ENCODE data around the gene SKP1.
"Not testable (repeated sequence)": the region's sequence is repeated elsewhere in the genome, so short reads cannot be mapped to it uniquely, and the experiment has no call there.

Gene SKP1

GRCh38 chr5:134176511-134177368 lies at the start of gene SKP1:
Gene SKP1 (minus strand): TSS chr5:134176950. CDS start chr5:134174022, 2,928 bp downstream.
- peak; percentile 76 to 88 (median 80) for DNase-seq

- DNase-seq: peak; percentile 92 to 98 (median 97)
Measured at GRCh38 chr5:134225780-134226440, 49.2 kb upstream of the SKP1 start, which contains the start of gene PPP2CA. Gene PPP2CA (minus strand): TSS chr5:134226073. CDS start chr5:134225861, 212 bp downstream.

DNA sequence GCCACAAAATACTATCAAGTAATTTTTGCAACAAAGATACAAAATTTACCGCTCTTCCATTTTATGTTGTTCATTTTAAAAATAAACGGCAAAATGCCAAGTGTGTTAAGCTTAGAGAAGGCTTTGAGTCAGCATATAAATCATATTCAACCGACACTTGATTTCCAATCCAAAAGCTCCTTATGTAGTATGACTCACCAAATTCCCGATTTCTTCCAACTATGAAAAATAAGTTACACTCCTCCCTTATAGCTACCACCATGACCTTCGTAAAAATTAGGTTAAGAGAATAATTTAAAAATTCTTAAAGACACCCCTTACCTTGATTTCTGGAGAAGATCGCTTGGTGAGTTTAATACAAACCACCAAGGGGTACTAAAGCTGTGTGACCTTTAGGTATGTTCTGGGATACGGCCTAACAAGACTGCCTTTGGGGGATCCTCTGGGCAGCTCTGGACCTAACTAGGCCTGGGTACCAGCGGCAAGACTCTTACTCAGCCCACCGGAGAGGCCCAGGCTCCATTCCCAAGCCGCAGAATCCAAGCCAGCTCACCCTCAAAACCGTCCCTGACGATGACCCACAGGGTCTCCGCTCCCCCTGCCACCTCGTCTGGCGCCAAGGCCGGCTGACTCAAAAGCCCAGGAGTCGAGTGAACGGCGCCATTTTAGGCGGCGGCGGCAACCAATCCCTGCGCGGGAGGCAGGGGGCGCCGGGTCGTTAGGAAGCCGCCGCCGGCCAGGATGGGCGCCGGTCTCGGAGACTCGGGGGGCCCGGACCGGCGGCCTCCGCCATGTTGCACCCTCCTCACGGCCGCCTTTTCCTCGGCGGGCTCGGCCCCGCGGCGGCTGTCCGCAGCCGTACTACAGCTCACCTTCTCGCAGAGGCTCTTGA lies 48.4 kb upstream of the SKP1 start:
- peak; percentile 50 to 76 (median 74) for DNase-seq

GRCh38 chr5:134223406-134224248 lies 46.9 kb upstream of the SKP1 start:
- DNase-seq: peak in 1 of 3 experiments; percentile 3

DNA sequence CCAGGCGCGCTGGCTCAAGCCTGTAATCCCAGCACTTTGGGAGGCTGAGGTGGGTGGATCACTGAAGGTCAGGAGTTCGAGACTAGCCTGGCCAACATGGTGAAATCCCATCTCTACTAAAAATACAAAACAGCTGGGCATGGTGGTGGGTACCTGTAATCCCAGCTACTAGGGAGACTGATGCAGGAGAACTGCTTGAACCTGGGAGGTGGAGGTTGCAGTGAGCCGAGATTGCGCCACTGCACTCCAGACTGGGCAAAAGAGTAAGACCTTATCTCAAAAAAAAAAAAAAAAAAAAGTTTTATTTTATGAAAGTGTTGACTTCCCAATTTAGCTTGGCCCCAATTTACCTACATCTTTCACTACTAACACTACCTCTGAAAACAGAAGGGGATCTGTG lies 44.9 kb upstream of the SKP1 start:
- DNase-seq: not testable (repeated sequence)

GRCh38 chr5:134215757-134216156 lies 39.0 kb upstream of the SKP1 start:
- DNase-seq: no peak

DNA sequence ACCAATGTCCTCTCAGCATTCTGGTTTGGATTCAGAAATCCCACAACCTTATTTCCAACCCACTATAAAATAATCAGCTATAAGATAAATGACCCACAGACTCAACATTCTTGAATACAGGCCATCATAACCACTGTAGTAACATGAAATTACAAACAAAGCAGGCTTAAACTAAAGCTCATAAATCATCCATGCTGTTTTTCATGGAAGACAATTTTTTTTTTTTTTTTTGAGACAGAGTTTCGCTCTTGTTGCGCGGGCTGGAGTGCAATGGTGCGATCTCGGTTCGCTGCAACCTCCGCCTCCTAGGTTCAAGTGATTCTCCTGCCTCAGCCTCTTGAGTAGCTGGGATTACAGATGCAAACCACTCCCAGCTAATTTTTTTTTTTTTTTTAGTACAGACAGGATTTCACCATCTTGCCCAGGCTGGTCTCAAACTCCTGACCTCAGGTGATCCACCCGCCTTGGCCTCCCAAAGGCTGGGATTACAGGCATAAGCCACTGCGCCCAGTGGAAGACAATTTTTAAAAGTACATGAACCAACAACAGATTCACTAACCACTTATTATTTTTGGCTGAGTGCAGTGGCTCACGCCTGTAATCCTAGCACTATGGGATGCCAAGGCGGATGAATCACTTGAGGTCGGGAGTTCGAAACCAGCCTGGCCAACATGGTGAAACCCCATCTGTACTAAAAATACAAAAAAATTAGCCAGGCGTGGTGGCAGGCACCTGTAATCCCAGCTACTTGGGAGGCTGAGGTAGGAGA lies 34.7 kb upstream of the SKP1 start:
- DNase-seq: not testable (repeated sequence)

DNA sequence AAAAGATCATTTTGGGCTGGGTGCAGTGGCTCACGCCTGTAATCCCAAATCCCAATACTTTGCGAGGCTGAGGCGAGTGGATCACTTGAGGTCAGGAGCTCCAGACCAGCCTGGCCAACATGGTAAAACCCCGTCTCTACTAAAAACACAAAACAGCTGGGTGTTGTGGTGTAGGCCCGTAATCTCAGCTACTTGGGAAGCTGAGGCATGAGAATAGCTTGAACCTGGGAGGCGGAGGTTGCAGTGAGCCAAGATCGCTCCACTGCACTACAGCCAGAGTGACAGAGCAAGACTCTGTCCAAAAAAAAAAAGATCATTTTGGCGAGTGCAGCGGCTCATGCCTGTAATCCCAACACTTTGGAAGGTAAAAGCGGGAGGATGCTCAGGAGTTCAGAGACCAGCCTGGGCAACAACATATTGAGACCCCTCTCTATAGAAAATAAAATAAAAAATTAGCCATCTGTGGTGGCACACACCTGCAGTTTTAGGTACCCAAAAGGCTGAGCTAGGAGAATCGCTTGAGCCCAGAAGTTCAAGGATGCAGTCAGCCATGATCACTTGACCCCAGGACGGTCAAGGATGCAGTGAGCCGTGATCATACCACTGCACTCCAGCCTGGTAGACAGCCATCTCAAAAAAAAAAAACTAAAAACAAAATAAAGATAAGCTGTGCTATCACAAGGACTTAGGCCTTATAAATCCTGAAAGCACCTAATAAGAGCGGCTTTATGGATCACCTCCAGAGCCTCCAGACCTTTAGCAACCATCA lies 32.9 kb upstream of the SKP1 start:
- no peak for DNase-seq

DNA sequence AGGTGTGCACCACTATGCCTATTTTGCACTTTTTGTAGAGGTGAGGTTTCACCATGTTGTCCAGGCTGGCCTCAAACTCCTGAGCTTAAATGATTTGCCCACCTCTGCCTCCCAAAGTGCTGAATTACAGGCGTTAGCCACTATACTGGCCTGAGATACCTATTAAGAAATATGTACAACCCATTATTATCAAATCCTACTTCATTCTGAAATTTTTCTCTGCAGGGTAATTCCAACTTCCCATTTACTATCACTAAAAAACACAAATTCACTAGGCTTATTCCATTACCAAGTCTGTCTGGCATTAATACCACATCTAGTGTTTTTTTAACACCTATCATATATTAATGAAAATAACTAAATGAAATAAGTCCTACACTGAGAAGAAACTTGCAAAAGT lies 30.9 kb upstream of the SKP1 start:
- no peak for DNase-seq

DNA sequence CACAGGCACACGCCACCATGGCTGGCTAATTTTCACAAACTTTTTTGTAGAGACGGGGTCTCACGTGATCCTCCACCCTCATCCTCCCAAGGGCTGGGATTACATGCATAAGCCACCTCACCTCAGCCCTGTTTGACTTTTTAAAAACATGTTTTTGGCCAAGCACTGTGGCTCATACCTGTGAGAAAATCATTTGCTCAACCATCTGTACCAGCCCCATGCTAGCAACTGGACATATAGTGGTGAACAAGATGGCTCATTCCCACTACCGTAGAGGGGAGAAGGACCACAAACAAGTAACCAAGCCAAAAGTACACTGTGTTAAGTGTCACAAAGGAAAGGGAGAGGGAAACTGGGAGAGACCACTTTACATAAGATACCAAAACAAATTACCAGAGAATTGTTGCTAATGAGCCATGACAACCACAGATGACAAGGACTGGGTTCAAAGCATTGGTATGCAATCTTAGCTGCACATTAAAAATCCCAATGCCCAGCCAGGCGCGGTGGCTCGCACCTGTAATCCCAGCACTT lies 29.9 kb upstream of the SKP1 start:
- no peak for DNase-seq

DNA sequence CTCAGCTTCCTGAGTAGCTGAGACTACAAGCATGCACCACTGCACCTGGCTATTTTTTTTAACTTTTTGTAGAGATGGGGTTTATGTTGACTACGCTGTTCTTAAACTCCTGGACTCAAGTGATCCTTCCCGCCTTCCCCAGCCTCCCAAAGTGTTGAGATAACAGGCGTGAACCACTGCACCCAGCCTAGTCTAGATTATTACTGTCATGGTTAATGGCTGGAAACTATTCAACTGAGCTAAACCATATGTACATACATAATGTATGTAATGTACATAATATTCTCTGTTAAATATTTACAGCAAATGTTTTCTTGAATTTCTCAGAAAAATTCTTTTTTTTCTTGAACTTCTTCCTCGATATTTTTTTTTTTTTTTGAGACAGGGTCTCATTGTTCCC lies 27.8 kb upstream of the SKP1 start:
- DNase-seq: no peak

DNA sequence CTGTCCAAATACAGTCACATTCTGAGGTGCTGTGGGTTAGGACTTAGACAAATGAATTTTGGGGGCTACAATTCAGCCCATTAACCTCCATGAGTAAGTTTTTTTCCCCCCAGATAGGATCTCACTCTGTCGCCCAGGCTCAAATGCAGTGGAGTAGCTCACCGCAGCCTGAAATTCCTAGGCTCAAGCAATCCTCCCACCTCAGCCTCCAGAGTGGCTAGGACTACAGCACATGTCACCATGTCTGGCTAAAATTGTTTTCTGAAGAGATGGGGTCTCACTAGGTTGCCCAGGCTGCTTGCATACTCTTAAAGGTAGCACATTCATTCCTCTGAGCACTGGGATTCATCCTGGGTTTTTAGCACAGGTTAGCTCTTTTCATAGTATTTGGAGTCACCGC lies 26.9 kb upstream of the SKP1 start:
- DNase-seq: no peak

DNA sequence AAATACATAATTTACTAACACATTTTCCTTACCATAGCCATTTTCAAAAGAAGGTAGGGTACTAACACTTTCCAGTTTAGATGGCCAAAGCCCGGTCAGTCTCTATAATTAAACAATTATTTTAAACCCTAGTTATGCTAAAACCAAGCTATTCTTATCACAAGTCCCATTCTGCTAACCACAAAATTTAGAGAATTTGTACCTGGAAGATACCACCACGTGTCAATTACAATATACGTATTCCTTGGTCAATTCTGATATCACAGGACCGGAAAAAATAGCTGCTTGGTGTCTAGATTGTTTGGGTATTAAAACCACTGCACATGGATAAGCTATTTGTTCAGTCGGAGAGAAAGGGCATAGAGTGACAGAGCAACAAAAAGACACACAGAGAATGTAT lies 18.9 kb upstream of the SKP1 start:
- DNase-seq: no peak

GRCh38 chr5:134189031-134189430 lies 12.3 kb upstream of the SKP1 start:
- DNase-seq: no peak

GRCh38 chr5:134188092-134188491 lies 11.3 kb upstream of the SKP1 start:
- DNase-seq: no peak

DNA sequence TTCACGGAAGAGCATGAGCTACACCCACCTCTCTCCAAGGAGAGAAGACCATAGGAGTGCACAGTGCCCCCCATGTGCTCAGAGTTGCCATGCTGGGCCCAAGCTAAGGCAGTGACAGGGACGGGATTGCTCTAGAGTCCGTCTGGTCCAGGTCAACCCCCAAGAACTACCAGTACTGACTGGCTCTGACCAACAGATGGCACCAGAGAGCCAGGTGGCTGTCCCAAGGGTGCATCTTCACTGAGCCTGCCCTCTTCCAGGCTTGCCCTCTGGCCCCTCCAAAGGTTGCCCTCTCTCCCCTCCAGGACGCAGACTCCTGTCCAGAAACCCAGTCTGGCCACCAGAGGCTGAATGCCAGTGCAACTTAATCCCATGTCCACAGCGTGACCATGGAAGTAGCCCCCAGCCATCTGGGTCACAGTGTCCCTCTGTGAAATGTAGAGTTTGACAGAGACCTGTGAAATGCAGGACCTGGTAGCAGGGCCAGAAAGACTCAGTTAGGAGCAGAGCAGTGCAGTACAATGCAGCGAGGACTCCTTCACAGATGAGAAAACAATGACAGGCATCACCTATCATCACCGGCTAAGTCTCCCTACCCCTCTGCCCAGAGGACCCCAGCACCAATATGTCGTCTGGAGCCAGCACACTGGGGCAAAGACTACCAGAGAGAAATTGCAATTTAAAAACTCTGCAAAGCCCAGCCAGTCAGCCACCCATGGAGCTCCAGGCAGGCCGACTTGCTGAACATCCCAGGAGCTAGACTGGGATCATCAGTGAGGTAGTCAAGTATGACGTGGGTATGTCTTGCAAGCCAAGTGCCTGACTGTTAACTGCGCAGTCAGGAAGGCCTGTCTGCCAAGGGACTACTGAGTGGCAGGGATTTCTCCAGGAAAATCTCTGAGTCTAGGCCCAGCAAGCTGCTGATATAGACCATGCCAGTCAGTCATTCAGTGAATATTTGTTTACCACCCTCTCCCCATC lies 7.7 kb upstream of the SKP1 start:
- DNase-seq: peak; percentile 21 to 64 (median 63)

- DNase-seq: no peak
Measured at GRCh38 chr5:134183481-134183880, 6.7 kb upstream of the SKP1 start.

DNA sequence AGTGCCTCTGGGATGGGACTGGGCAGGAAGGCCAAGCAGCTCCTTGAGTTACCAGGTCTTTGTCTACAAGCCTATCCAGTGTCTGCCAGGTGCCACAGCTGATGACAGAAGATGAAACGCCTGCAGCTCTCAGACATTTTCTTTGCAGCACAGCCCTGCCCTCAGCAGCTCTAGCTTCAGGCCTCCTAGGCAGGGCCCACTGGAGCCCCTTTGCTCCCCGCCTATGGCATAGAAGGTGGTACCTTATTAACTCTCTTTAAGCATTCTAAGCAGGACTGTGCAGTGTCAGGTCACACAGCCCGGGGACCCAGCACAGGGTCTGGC lies 1.3 kb upstream of the SKP1 start:
- no peak for DNase-seq

All from NCI-H1417 (cell line).